Transverse colon (tissue), 4 donors: ENCODE results near the gene MED12L. TPM values are rescaled to one million over a fixed set of nuclear protein-coding genes. Genes with fewer than 3 reads are reported as not detected.

Source experiments
- DNase-seq: peaks from one replicate; pipeline ENCODE4 v3.0.0-alpha.2; 2019
- H3K27ac ChIP-seq, 4 donors: fragments of 200-600 bp; sonication (generic); 2 replicates each; pipeline ENCODE4 v1.5.1; 2016 to 2018; ENCODE audit warnings: inconsistent platforms in 4 of 4
- H3K27me3 ChIP-seq: fragments of 200-600 bp; sonication (generic); 2 replicates; pipeline ENCODE4 v1.5.1; 2017; ENCODE audit warnings: inconsistent platforms
- H3K36me3 ChIP-seq, 4 donors: fragments of 200-600 bp; sonication (generic); 2 replicates each; pipeline ENCODE4 v1.5.1; 2017 to 2019; ENCODE audit warnings: inconsistent platforms in 4 of 4
- H3K4me1 ChIP-seq, 4 donors: fragments of 200-600 bp; sonication (generic); 2 replicates each; pipeline ENCODE4 v1.5.1; 2017 to 2020; ENCODE audit warnings: inconsistent platforms in 4 of 4
- H3K4me3 ChIP-seq, 4 donors: fragments of 200-600 bp; sonication (generic); 1 replicate in 1 of 4; 2 replicates in 3 of 4; pipeline versions ENCODE4 v1.5.1 to v1.6.1; 2017 to 2019; ENCODE audit warnings: inconsistent platforms in 4 of 4
- H3K9me3 ChIP-seq, 2 donors: fragments of 200-600 bp; sonication (generic); 2 replicates each; pipeline ENCODE4 v1.5.1; 2017 to 2019; ENCODE audit warnings: inconsistent platforms in 2 of 2
- EP300 ChIP-seq: sonication (generic); formaldehyde crosslinking; IDR thresholded peaks from one replicate; pipeline ENCODE4 v1.6.1; 2017; ENCODE audit warnings: antibody characterized with exemption, low read depth
- POLR2A ChIP-seq: fragments of 450-650 bp; IDR thresholded peaks from one replicate; pipeline ENCODE4 v1.6.1; 2016; ENCODE audit warnings: antibody characterized with exemption, mild to moderate bottlenecking, moderate library complexity
- POLR2AphosphoS5 ChIP-seq, 3 donors: sonication (generic); formaldehyde crosslinking; IDR thresholded peaks; one replicate each; pipeline ENCODE4 v1.6.1; 2016; ENCODE audit warnings: antibody characterized with exemption in 3 of 3
- WGBS, 2 donors: methylation state at CpG; one replicate each; pipeline ENCODE4 v1.1.5; 2018; ENCODE audit warnings: low coverage in 1 of 2; 5-methylcytosine and 5-hydroxymethylcytosine counted together
- in situ Hi-C, 4 donors: fragments of 200-750 bp; cut with MboI; loops; one replicate each; pipeline versions ENCODE4 v1.15.0 to v1.15.1; 2017; ENCODE audit warnings: low sequenced_read_pairs in 3 of 4, low pct_ligation_motif_present in 1 of 4, low pct_unique_long_range_greater_than_20kb in 1 of 4
- intact Hi-C: fragments of 100-400 bp; cut with DNase I; formaldehyde crosslinking; loops from one replicate; pipeline ENCODE4 v1.15.1; 2023; ENCODE audit warnings: low total_unique reads
- total RNA-seq, 4 donors: library from RNA; depleted of rRNA; stranded (reverse); fragments of >200 nt; gene quantifications; one replicate each; pipeline ENCODE4 v1.1.0, GENCODE V29; 2016
- TF ChIP-seq, protein P1 (sequence below), 5 experiments: fragments of 200-600 bp in 3 of 5; fragments of 450-650 bp in 2 of 5; sonication (generic) in 3 of 5; IDR thresholded peaks; 1 replicate in 2 of 5; 2 replicates in 3 of 5; pipeline ENCODE4 v1.5.1; 2016 to 2017; ENCODE audit warnings: antibody characterized with exemption in 5 of 5, inconsistent platforms in 3 of 5, mild to moderate bottlenecking in 2 of 5, moderate library complexity in 1 of 5

The MED12L gene
- total RNA-seq, 4 donors from 2014 or later: under 0.01 to 8.6 (median 0.64) TPM

DNA sequence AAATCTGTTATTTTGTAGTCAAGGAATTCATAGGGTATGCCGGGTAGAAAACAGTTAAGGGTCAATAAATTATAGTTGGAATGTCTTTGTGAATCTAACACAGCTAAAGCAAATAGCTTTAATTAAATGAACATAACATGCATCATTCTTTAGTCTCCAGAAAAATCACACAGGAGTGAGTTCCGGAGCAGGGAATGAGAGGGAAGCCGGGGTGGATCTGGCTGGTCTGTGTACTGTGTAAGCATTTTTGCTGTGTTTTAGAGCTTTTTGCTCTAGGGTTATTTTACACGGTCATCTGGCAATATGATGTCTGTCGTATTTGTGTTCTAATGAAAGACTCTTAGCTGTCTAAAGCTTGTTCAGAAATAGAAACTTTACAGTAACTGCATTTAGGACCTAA lies 57.5 kb downstream of the MED12L start:
- DNase-seq: no peak
- no peaks in the 10 kb centered on the region for H3K9me3 ChIP-seq
- H3K27ac ChIP-seq: no peak overlapping the region
- no peak overlapping the region for H3K4me3 ChIP-seq
- peaks cover 0 to 14% (median 7%) of the 10 kb centered on the region in 4 donors for H3K4me1 ChIP-seq
- intact Hi-C loops (loop anchor here (10.0 kb wide), 1 partner anchor 418 kb away; no protein-coding TSS in a partner anchor), in situ Hi-C loops (loop anchor here in 2 of 4 donors (10.0 to 25.0 kb wide), 4 partner anchors 231 to 428 kb away; partner anchors contain the start of gene MINDY4B (in 1 of the 2))
- H3K27me3 ChIP-seq: no peaks in the 10 kb centered on the region
- 66 to 80% methylated on average over 5 of the region's 5 CpGs for WGBS, 2 donors
- no peaks in the 10 kb centered on the region for H3K36me3 ChIP-seq
- no peak for TF ChIP-seq POLR2A
- TF ChIP-seq EP300: no peak
- TF ChIP-seq, protein P1, sequence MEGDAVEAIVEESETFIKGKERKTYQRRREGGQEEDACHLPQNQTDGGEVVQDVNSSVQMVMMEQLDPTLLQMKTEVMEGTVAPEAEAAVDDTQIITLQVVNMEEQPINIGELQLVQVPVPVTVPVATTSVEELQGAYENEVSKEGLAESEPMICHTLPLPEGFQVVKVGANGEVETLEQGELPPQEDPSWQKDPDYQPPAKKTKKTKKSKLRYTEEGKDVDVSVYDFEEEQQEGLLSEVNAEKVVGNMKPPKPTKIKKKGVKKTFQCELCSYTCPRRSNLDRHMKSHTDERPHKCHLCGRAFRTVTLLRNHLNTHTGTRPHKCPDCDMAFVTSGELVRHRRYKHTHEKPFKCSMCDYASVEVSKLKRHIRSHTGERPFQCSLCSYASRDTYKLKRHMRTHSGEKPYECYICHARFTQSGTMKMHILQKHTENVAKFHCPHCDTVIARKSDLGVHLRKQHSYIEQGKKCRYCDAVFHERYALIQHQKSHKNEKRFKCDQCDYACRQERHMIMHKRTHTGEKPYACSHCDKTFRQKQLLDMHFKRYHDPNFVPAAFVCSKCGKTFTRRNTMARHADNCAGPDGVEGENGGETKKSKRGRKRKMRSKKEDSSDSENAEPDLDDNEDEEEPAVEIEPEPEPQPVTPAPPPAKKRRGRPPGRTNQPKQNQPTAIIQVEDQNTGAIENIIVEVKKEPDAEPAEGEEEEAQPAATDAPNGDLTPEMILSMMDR (IDR thresholded peaks at IDR 0.05): no peak
- TF ChIP-seq POLR2AphosphoS5 (IDR thresholded peaks at IDR 0.05): no peak

GRCh38 chr3:151144016-151144415 lies 58.6 kb downstream of the MED12L start:
- Histone ChIP-seq H3K4me3 (no peak overlapping the region), H3K9me3 (no peaks in the 10 kb centered on the region), H3K36me3 (no peaks in the 10 kb centered on the region), H3K27ac (no peak overlapping the region), H3K4me1 (peaks cover 0 to 14% (median 7%) of the 10 kb centered on the region in 4 donors), H3K27me3 (no peaks in the 10 kb centered on the region)
- 80 to 87% methylated on average over 4 of the region's 4 CpGs for WGBS, 2 donors
- in situ Hi-C loops (loop anchor here in 2 of 4 donors (10.0 to 25.0 kb wide), 4 partner anchors 232 to 429 kb away; partner anchors contain the start of gene MINDY4B (in 1 of the 2)), intact Hi-C loops (loop anchor here (10.0 kb wide), 1 partner anchor 419 kb away; no protein-coding TSS in a partner anchor)
- no peak for DNase-seq
- TF ChIP-seq POLR2AphosphoS5 (IDR thresholded peaks at IDR 0.05) (no peak), EP300 (no peak), POLR2A (no peak)
- TF ChIP-seq, protein P1 (IDR thresholded peaks at IDR 0.05): no peak

- H3K4me1 ChIP-seq: peaks cover 0 to 14% (median 7%) of the 10 kb centered on the region in 4 donors
- in situ Hi-C loops (loop anchor here in 2 of 4 donors (10.0 to 25.0 kb wide), 4 partner anchors 232 to 430 kb away; partner anchors contain the start of gene MINDY4B (in 1 of the 2)), intact Hi-C loops (loop anchor here (5.0 to 10.0 kb wide), 2 partner anchors 357 to 420 kb away; no protein-coding TSS in a partner anchor)
- no peaks in the 10 kb centered on the region for H3K9me3 ChIP-seq
- no peak for TF ChIP-seq POLR2A
- TF ChIP-seq, protein P1 (IDR thresholded peaks at IDR 0.05): no peak
- TF ChIP-seq POLR2AphosphoS5 (IDR thresholded peaks at IDR 0.05): no peak
- no peak for TF ChIP-seq EP300
- no peak overlapping the region for H3K4me3 ChIP-seq
- WGBS, 2 donors: 91 to 97% methylated on average over 4 to 5 of the region's 5 CpGs
- H3K27me3 ChIP-seq: no peaks in the 10 kb centered on the region
- no peak overlapping the region for H3K27ac ChIP-seq
- no peaks in the 10 kb centered on the region for H3K36me3 ChIP-seq
- DNase-seq: no peak
These were observed 59.3 kb downstream of the MED12L start for GRCh38 chr3:151144760-151145159.

DNA sequence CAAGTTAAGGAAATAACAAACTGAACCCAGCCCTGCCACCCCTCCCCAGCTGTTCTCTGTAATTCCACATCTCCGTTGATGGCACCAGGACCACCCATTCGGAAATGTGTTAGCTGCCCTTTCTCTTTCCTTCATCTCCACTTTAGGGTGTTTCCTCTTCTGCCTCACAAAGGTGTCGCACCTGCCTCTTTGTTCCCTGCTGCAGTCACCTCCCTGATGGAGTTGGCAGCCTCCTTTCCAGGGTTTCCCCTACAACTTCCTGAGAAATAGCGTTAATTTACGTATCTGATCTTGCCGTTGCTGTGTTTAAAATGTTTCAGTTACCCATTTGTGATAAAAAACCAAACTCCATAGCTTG lies 60.2 kb downstream of the MED12L start:
- in situ Hi-C loops: loop anchor here in 2 of 4 donors (10.0 to 25.0 kb wide), 4 partner anchors 233 to 431 kb away; partner anchors contain the start of gene MINDY4B (in 1 of the 2)
- peaks cover 0 to 14% (median 7%) of the 10 kb centered on the region in 4 donors for H3K4me1 ChIP-seq
- no peaks in the 10 kb centered on the region for H3K27me3 ChIP-seq
- H3K9me3 ChIP-seq: no peaks in the 10 kb centered on the region
- 22 to 50% methylated on average over 2 to 6 of the region's 6 CpGs for WGBS, 2 donors
- no peak for TF ChIP-seq POLR2AphosphoS5 (IDR thresholded peaks at IDR 0.05)
- TF ChIP-seq, protein P1 (IDR thresholded peaks at IDR 0.05): no peak
- no peak for TF ChIP-seq EP300
- no peak for TF ChIP-seq POLR2A
- no peaks in the 10 kb centered on the region for H3K36me3 ChIP-seq
- H3K4me3 ChIP-seq: no peak overlapping the region
- intact Hi-C loops: loop anchor here (5.0 to 10.0 kb wide), 2 partner anchors 358 to 421 kb away; no protein-coding TSS in a partner anchor
- H3K27ac ChIP-seq: no peak overlapping the region
- no peak for DNase-seq
